GM23338 (cell line): ENCODE measurements around the gene STRA8. TPM values are rescaled to one million over a fixed set of nuclear protein-coding genes. Genes with fewer than 3 reads are reported as not detected.

Source experiments
- ATAC-seq: fragments of 200-7000 bp; cut with Tn5 transposase; 3 replicates; pipeline ENCODE4 v1.9.1; 2020
- DNase-seq: peaks from one replicate; pipeline ENCODE4 v3.0.0-alpha.2; 2015; ENCODE audit warnings: low spot score
- H2AFZ ChIP-seq: fragments of 200-600 bp; sonication (generic); 2 replicates; pipeline ENCODE4 v1.8.0; 2016; ENCODE audit warnings: antibody characterized with exemption, mild to moderate bottlenecking, moderate library complexity
- H3F3A ChIP-seq: fragments of 200-600 bp; sonication (generic); replicated peaks from 2 replicates; pipeline ENCODE4 v1.8.0; 2017; ENCODE audit warnings: antibody characterized with exemption, mixed run types, low read depth
- H3K27ac ChIP-seq: fragments of 200-600 bp; sonication (generic); 2 replicates; pipeline ENCODE4 v1.6.1; 2016; ENCODE audit warnings: low read depth
- H3K27me3 ChIP-seq: fragments of 200-600 bp; sonication (generic); 2 replicates; pipeline ENCODE4 v1.8.0; 2016; ENCODE audit warnings: mild to moderate bottlenecking, mixed run types, moderate library complexity; ENCODE audit not compliant: insufficient read depth
- H3K36me3 ChIP-seq: fragments of 200-600 bp; sonication (generic); 2 replicates; pipeline ENCODE4 v1.8.0; 2016; ENCODE audit warnings: mild to moderate bottlenecking; ENCODE audit not compliant: insufficient read depth
- H3K4me1 ChIP-seq: fragments of 200-600 bp; sonication (generic); 2 replicates; pipeline ENCODE4 v1.8.0; 2016; ENCODE audit warnings: mild to moderate bottlenecking, moderate library complexity; ENCODE audit not compliant: insufficient read depth
- H3K4me2 ChIP-seq: fragments of 200-600 bp; sonication (generic); 2 replicates; pipeline ENCODE4 v1.7.1; 2017; ENCODE audit warnings: mixed run types
- H3K4me3 ChIP-seq: fragments of 200-600 bp; sonication (generic); 2 replicates; pipeline ENCODE4 v1.6.1; 2016; ENCODE audit warnings: mixed run types
- H3K79me2 ChIP-seq: fragments of 200-600 bp; sonication (generic); replicated peaks from 2 replicates; pipeline ENCODE4 v1.8.0; 2017; ENCODE audit warnings: mild to moderate bottlenecking; ENCODE audit not compliant: insufficient read depth
- H3K9me2 ChIP-seq: fragments of 200-600 bp; sonication (generic); 2 replicates; pipeline ENCODE4 v1.8.0; 2017; ENCODE audit not compliant: insufficient read depth
- H4K20me1 ChIP-seq: fragments of 200-600 bp; sonication (generic); replicated peaks from 2 replicates; pipeline ENCODE4 v1.8.0; 2017; ENCODE audit warnings: mild to moderate bottlenecking; ENCODE audit not compliant: insufficient read depth
- H3K27ac Mint-ChIP-seq: 2 replicates; pipeline ENCODE4 v1.8.0; 2020; ENCODE audit warnings: inconsistent platforms, mild to moderate bottlenecking, moderate library complexity, mixed read lengths
- H3K27me3 Mint-ChIP-seq: 3 replicates; pipeline ENCODE4 v1.8.0; 2022; ENCODE audit warnings: low read depth, mild to moderate bottlenecking, moderate library complexity, mixed read lengths, inconsistent platforms; ENCODE audit not compliant: insufficient read depth, poor library complexity
- H3K36me3 Mint-ChIP-seq: 3 replicates; pipeline ENCODE4 v1.8.0; 2021; ENCODE audit warnings: low read depth, mild to moderate bottlenecking, inconsistent platforms, moderate library complexity, mixed read lengths
- H3K4me1 Mint-ChIP-seq: 3 replicates; pipeline ENCODE4 v1.8.0; 2020; ENCODE audit warnings: mild to moderate bottlenecking, inconsistent platforms, mixed read lengths
- H3K4me3 Mint-ChIP-seq: 3 replicates; pipeline ENCODE4 v1.8.0; 2021; ENCODE audit warnings: moderate library complexity, mild to moderate bottlenecking, inconsistent platforms, mixed read lengths
- H3K9me3 Mint-ChIP-seq: 3 replicates; pipeline ENCODE4 v1.8.0; 2020; ENCODE audit warnings: moderate library complexity, mild to moderate bottlenecking, inconsistent platforms, mixed read lengths
- CREB1 ChIP-seq: fragments of 250-450 bp; sonication (Bioruptor Pico); IDR thresholded peaks from 2 replicates; pipeline ENCODE4 v1.5.0; 2020; ENCODE audit warnings: low read depth, mild to moderate bottlenecking, moderate library complexity
- EZH2 ChIP-seq: fragments of 200-600 bp; sonication (generic); IDR thresholded peaks from one replicate; pipeline ENCODE4 v1.8.0; 2017; ENCODE audit warnings: antibody characterized with exemption, mild to moderate bottlenecking, low read depth; ENCODE audit not compliant: unreplicated experiment
- EZH2phosphoT487 ChIP-seq: fragments of 200-600 bp; sonication (generic); IDR thresholded peaks from one replicate; pipeline ENCODE4 v1.8.1; 2018; ENCODE audit warnings: antibody characterized with exemption; ENCODE audit not compliant: unreplicated experiment
- JUNB ChIP-seq: IDR thresholded peaks from one replicate; pipeline ENCODE4 v1.6.1; 2016; ENCODE audit warnings: antibody characterized with exemption; ENCODE audit not compliant: unreplicated experiment
- NANOG ChIP-seq: IDR thresholded peaks from 2 replicates; pipeline ENCODE4 v1.6.1; 2016; ENCODE audit warnings: antibody characterized with exemption, borderline replicate concordance
- POLR2AphosphoS5 ChIP-seq: IDR thresholded peaks from 2 replicates; pipeline ENCODE4 v1.6.1; 2016; ENCODE audit warnings: antibody characterized with exemption, low read depth
- STAT1 ChIP-seq: IDR thresholded peaks from one replicate; pipeline ENCODE4 v1.6.1; 2016; ENCODE audit warnings: antibody characterized with exemption; ENCODE audit not compliant: unreplicated experiment
- ZNF114 ChIP-seq: fragments of 250-450 bp; sonication (Bioruptor Pico); IDR thresholded peaks from 2 replicates; pipeline ENCODE4 v1.5.0; 2020; ENCODE audit warnings: mild to moderate bottlenecking, moderate library complexity
- ZNF331 ChIP-seq: fragments of 250-450 bp; sonication (Bioruptor Pico); IDR thresholded peaks from 2 replicates; pipeline ENCODE4 v1.5.0; 2020; ENCODE audit warnings: low read depth, mild to moderate bottlenecking, moderate library complexity
- polyA plus RNA-seq: library from polyadenylated mRNA; unstranded; fragments of >200 nt; fragmentation: Nextera tagmentation; extraction: Ambion mirVana; gene quantifications from 2 replicates; pipeline ENCODE4 v1.2.1, GENCODE V29; 2016
- total RNA-seq: library from RNA; depleted of rRNA; stranded (reverse); fragments of >200 nt; shearing (Covaris generic); gene quantifications from 2 replicates; pipeline ENCODE4 v1.2.3, GENCODE V29; 2014
- TF ChIP-seq, protein P1 (sequence below), 2 experiments: fragments of 200-600 bp in 1 of 2; sonication (generic) in 1 of 2; conservative IDR thresholded peaks; 2 replicates each; pipeline versions ENCODE4 v1.5.1 to v1.6.1; 2016 to 2017; ENCODE audit warnings: antibody characterized with exemption in 2 of 2, low read depth in 2 of 2, mild to moderate bottlenecking in 2 of 2, moderate library complexity in 1 of 2
- TF ChIP-seq, protein P2 (sequence below): fragments of 250-450 bp; sonication (Bioruptor Pico); IDR thresholded peaks from 2 replicates; pipeline ENCODE4 v1.5.0; 2020; ENCODE audit warnings: mild to moderate bottlenecking, moderate library complexity
- TF ChIP-seq, protein P3 (sequence below): IDR thresholded peaks from 2 replicates; pipeline ENCODE4 v1.6.1; 2016; ENCODE audit warnings: antibody characterized with exemption
- TF ChIP-seq, protein P4 (sequence below): IDR thresholded peaks from one replicate; pipeline ENCODE4 v1.6.1; 2018; ENCODE audit warnings: antibody characterized with exemption; ENCODE audit not compliant: unreplicated experiment

Gene STRA8
- total and polyA plus RNA-seq, 2 experiments from 2014 or later = not detected

DNA sequence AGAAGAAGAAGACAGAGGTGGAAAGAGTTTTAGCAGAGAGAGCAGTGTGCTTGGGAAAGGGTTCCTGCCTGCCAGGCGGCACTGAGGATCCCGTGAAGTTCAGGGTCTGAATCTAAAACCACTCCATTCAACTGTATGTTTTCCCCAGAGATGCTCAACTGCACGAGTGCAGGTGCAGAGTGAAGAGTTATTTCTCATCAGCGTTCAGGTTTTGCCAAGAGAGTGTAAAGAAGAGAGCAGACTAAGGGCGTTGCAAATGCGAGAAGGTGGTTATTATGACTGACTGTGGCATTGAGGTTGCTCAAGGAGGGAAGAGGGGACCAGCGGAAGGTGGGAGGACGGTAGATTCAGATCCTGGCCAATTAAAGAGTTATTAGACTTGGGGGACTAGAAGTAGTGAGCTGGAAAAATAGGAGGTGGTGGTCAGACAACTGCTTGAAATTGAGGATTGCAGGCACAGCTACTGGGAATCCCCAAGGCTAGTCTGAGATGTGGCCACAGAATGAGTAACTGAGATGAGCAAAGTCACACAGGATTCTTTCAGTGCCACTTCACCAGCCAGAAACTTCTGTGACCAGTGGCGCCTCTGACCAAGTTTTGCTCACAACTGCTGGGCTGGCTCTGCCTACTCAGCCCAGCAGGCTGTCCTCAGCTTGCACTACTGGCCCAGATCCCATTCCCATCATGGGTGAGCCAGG lies 29.1 kb downstream of the STRA8 start:
- Histone ChIP-seq H3K4me3 (no peak overlapping the region), H4K20me1 (no peaks in the 10 kb centered on the region), H3K79me2 (no peaks in the 10 kb centered on the region), H3K4me2 (no peak overlapping the region), H2AFZ (no peak overlapping the region), H3F3A (no peaks in the 10 kb centered on the region), H3K36me3 (no peaks in the 10 kb centered on the region), H3K9me2 (no peaks in the 10 kb centered on the region), H3K27me3 (no peaks in the 10 kb centered on the region), H3K27ac (no peak overlapping the region), H3K4me1 (no peaks in the 10 kb centered on the region)
- TF ChIP-seq, protein P1, sequence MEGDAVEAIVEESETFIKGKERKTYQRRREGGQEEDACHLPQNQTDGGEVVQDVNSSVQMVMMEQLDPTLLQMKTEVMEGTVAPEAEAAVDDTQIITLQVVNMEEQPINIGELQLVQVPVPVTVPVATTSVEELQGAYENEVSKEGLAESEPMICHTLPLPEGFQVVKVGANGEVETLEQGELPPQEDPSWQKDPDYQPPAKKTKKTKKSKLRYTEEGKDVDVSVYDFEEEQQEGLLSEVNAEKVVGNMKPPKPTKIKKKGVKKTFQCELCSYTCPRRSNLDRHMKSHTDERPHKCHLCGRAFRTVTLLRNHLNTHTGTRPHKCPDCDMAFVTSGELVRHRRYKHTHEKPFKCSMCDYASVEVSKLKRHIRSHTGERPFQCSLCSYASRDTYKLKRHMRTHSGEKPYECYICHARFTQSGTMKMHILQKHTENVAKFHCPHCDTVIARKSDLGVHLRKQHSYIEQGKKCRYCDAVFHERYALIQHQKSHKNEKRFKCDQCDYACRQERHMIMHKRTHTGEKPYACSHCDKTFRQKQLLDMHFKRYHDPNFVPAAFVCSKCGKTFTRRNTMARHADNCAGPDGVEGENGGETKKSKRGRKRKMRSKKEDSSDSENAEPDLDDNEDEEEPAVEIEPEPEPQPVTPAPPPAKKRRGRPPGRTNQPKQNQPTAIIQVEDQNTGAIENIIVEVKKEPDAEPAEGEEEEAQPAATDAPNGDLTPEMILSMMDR (conservative IDR thresholded peaks at IDR 0.05; ENCODE audit: low read depth in 2 of 2) = no peak
- no peak for TF ChIP-seq CREB1 (CRISPR knock-in tag)
- TF ChIP-seq EZH2phosphoT487 = no peak
- TF ChIP-seq, protein P2, sequence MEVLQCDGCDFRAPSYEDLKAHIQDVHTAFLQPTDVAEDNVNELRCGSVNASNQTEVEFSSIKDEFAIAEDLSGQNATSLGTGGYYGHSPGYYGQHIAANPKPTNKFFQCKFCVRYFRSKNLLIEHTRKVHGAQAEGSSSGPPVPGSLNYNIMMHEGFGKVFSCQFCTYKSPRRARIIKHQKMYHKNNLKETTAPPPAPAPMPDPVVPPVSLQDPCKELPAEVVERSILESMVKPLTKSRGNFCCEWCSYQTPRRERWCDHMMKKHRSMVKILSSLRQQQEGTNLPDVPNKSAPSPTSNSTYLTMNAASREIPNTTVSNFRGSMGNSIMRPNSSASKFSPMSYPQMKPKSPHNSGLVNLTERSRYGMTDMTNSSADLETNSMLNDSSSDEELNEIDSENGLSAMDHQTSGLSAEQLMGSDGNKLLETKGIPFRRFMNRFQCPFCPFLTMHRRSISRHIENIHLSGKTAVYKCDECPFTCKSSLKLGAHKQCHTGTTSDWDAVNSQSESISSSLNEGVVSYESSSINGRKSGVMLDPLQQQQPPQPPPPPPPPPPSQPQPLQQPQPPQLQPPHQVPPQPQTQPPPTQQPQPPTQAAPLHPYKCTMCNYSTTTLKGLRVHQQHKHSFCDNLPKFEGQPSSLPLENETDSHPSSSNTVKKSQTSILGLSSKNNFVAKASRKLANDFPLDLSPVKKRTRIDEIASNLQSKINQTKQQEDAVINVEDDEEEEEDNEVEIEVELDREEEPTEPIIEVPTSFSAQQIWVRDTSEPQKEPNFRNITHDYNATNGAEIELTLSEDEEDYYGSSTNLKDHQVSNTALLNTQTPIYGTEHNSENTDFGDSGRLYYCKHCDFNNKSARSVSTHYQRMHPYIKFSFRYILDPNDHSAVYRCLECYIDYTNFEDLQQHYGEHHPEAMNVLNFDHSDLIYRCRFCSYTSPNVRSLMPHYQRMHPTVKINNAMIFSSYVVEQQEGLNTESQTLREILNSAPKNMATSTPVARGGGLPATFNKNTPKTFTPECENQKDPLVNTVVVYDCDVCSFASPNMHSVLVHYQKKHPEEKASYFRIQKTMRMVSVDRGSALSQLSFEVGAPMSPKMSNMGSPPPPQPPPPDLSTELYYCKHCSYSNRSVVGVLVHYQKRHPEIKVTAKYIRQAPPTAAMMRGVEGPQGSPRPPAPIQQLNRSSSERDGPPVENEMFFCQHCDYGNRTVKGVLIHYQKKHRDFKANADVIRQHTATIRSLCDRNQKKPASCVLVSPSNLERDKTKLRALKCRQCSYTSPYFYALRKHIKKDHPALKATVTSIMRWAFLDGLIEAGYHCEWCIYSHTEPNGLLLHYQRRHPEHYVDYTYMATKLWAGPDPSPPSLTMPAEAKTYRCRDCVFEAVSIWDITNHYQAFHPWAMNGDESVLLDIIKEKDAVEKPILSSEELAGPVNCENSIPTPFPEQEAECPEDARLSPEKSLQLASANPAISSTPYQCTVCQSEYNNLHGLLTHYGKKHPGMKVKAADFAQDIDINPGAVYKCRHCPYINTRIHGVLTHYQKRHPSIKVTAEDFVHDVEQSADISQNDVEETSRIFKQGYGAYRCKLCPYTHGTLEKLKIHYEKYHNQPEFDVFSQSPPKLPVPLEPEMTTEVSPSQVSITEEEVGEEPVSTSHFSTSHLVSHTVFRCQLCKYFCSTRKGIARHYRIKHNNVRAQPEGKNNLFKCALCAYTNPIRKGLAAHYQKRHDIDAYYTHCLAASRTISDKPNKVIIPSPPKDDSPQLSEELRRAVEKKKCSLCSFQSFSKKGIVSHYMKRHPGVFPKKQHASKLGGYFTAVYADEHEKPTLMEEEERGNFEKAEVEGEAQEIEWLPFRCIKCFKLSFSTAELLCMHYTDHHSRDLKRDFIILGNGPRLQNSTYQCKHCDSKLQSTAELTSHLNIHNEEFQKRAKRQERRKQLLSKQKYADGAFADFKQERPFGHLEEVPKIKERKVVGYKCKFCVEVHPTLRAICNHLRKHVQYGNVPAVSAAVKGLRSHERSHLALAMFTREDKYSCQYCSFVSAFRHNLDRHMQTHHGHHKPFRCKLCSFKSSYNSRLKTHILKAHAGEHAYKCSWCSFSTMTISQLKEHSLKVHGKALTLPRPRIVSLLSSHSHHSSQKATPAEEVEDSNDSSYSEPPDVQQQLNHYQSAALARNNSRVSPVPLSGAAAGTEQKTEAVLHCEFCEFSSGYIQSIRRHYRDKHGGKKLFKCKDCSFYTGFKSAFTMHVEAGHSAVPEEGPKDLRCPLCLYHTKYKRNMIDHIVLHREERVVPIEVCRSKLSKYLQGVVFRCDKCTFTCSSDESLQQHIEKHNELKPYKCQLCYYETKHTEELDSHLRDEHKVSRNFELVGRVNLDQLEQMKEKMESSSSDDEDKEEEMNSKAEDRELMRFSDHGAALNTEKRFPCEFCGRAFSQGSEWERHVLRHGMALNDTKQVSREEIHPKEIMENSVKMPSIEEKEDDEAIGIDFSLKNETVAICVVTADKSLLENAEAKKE = no peak
- TF ChIP-seq JUNB = no peak
- TF ChIP-seq, protein P3, sequence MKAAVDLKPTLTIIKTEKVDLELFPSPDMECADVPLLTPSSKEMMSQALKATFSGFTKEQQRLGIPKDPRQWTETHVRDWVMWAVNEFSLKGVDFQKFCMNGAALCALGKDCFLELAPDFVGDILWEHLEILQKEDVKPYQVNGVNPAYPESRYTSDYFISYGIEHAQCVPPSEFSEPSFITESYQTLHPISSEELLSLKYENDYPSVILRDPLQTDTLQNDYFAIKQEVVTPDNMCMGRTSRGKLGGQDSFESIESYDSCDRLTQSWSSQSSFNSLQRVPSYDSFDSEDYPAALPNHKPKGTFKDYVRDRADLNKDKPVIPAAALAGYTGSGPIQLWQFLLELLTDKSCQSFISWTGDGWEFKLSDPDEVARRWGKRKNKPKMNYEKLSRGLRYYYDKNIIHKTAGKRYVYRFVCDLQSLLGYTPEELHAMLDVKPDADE = no peak
- TF ChIP-seq ZNF331 (CRISPR knock-in tag) = no peak
- no peak for TF ChIP-seq STAT1
- TF ChIP-seq POLR2AphosphoS5 = no peak
- TF ChIP-seq, protein P4, sequence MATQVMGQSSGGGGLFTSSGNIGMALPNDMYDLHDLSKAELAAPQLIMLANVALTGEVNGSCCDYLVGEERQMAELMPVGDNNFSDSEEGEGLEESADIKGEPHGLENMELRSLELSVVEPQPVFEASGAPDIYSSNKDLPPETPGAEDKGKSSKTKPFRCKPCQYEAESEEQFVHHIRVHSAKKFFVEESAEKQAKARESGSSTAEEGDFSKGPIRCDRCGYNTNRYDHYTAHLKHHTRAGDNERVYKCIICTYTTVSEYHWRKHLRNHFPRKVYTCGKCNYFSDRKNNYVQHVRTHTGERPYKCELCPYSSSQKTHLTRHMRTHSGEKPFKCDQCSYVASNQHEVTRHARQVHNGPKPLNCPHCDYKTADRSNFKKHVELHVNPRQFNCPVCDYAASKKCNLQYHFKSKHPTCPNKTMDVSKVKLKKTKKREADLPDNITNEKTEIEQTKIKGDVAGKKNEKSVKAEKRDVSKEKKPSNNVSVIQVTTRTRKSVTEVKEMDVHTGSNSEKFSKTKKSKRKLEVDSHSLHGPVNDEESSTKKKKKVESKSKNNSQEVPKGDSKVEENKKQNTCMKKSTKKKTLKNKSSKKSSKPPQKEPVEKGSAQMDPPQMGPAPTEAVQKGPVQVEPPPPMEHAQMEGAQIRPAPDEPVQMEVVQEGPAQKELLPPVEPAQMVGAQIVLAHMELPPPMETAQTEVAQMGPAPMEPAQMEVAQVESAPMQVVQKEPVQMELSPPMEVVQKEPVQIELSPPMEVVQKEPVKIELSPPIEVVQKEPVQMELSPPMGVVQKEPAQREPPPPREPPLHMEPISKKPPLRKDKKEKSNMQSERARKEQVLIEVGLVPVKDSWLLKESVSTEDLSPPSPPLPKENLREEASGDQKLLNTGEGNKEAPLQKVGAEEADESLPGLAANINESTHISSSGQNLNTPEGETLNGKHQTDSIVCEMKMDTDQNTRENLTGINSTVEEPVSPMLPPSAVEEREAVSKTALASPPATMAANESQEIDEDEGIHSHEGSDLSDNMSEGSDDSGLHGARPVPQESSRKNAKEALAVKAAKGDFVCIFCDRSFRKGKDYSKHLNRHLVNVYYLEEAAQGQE = no peak
- TF ChIP-seq ZNF114 = no peak
- TF ChIP-seq EZH2 = no peak
- no peak for TF ChIP-seq NANOG
- peaks cover 16% of the 10 kb centered on the region; the same call in 2 of the 3 replicates for H3K36me3 Mint-ChIP-seq
- peaks cover 2% of the 10 kb centered on the region; the same call in 2 of the 3 replicates for H3K4me1 Mint-ChIP-seq
- ATAC-seq = no peak
- H3K9me3 Mint-ChIP-seq = peaks cover 48% of the 10 kb centered on the region
- DNase-seq = no peak
- no peak overlapping the region for H3K4me3 Mint-ChIP-seq
- H3K27ac Mint-ChIP-seq = no peak overlapping the region
- peaks cover 10% of the 10 kb centered on the region for H3K27me3 Mint-ChIP-seq
